K562 (cell line): ENCODE results near the gene CRYBB1. TPM values are rescaled to one million over a fixed set of nuclear protein-coding genes. Genes with fewer than 3 reads are reported as not detected.

Experiments used
- ATAC-seq: fragments of 200-7000 bp; cut with Tn5 transposase; 3 replicates; pipeline ENCODE4 v1.9.1; 2020; ENCODE audit warnings: moderate library complexity
- BruUV-seq: library from RNA; stranded (reverse); fragments of 400-500 nt; replicated peaks from 2 replicates; lab custom pipeline; 2021; lab: Mats Ljungman, UMichigan
- CTCF ChIA-PET: fragments of 300-600 bp; formaldehyde crosslinking; extraction: SDS; loops from one replicate; lab custom pipeline; 2021; ENCODE audit warnings: low intra/inter-chr PET ratio; lab: Yijun Ruan, JAX
- POLR2A ChIA-PET: fragments of 300-600, 350-650 bp; sonication (Branson Sonifier 250); formaldehyde crosslinking; extraction: SDS; loops from one replicate; lab custom pipeline; 2021; ENCODE audit warnings: antibody characterized with exemption, inconsistent platforms; lab: Yijun Ruan, JAX
- DNase-seq, 4 experiments: peaks; one replicate each; pipeline versions ENCODE4 v3.0.0 to v3.0.0-alpha.2; 2011 to 2018; ENCODE audit warnings: low spot score in 3 of 4, mixed read lengths in 3 of 4; ENCODE audit errors: extremely low read depth in 1 of 4
- FAIRE-seq: peaks from 2 replicates; lab custom pipeline; 2011; peaks lifted over from hg19 to GRCh38; lab: Jason Lieb, UNC
- H2AFZ ChIP-seq: 2 replicates; pipeline ENCODE4 v1.6.0; 2011; ENCODE audit warnings: low read depth, low read length, control low read depth, inconsistent platforms
- H3K27ac ChIP-seq: fragments of 200-600 bp; 3 replicates; pipeline ENCODE4 v1.8.0; 2011; ENCODE audit warnings: low read depth, mild to moderate bottlenecking, control low read depth, inconsistent platforms, low read length, moderate library complexity, mixed read lengths; ENCODE audit errors: extremely low read depth
- H3K27me3 ChIP-seq, 2 experiments: fragments of 300-600 bp in 1 of 2; 2 replicates in 1 of 2; 3 replicates in 1 of 2; pipeline versions ENCODE4 v1.6.0 to v1.8.0; 2011; ENCODE audit warnings: inconsistent platforms in 2 of 2, low read length in 2 of 2, mild to moderate bottlenecking in 1 of 2, mixed read lengths in 1 of 2, moderate library complexity in 1 of 2; ENCODE audit not compliant: control insufficient read depth in 2 of 2, insufficient read depth in 2 of 2
- H3K36me3 ChIP-seq: fragments of 300-600 bp; 3 replicates; pipeline ENCODE4 v1.8.0; 2011; ENCODE audit warnings: mild to moderate bottlenecking, low read length, inconsistent platforms; ENCODE audit not compliant: control insufficient read depth, insufficient read depth
- H3K4me1 ChIP-seq, 2 experiments: fragments of 200-600 bp in 1 of 2; replicated peaks in 1 of 2; 2 replicates in 1 of 2; 3 replicates in 1 of 2; pipeline versions ENCODE4 v1.5.1 to v1.8.0; 2011; ENCODE audit warnings: inconsistent platforms in 2 of 2, low read length in 2 of 2, mild to moderate bottlenecking in 1 of 2, mixed read lengths in 1 of 2, moderate library complexity in 1 of 2; ENCODE audit not compliant: control insufficient read depth in 2 of 2, insufficient read depth in 2 of 2
- H3K4me2 ChIP-seq: 2 replicates; pipeline ENCODE4 v1.6.1; 2011; ENCODE audit warnings: low read length, control low read depth, inconsistent platforms, mixed read lengths; ENCODE audit not compliant: insufficient read depth
- H3K4me3 ChIP-seq: fragments of 200-600 bp; sonication (generic), shearing (Covaris generic); 2 replicates; pipeline ENCODE4 v1.5.1; 2016; ENCODE audit warnings: control low read depth, inconsistent platforms
- H3K79me2 ChIP-seq: fragments of 200-600 bp; 3 replicates; pipeline ENCODE4 v1.8.0; 2011; ENCODE audit warnings: low read length, inconsistent platforms; ENCODE audit not compliant: control insufficient read depth, insufficient read depth
- H3K9ac ChIP-seq, 2 experiments: 2 replicates each; pipeline versions ENCODE4 v1.6.0 to v1.6.1; 2011; ENCODE audit warnings: low read depth in 2 of 2, low read length in 2 of 2, control low read depth in 1 of 2, inconsistent platforms in 1 of 2, mild to moderate bottlenecking in 1 of 2, mixed read lengths in 1 of 2; ENCODE audit not compliant: insufficient read depth in 1 of 2
- H3K9me1 ChIP-seq: one replicate; pipeline ENCODE4 v1.6.0; 2011; ENCODE audit warnings: inconsistent platforms, mild to moderate bottlenecking, low read length, moderate library complexity; ENCODE audit not compliant: control insufficient read depth, insufficient read depth
- H3K9me3 ChIP-seq: replicated peaks from 2 replicates; pipeline ENCODE4 v1.5.1; 2011; ENCODE audit warnings: low read depth, low read length, inconsistent platforms; ENCODE audit not compliant: control insufficient read depth, insufficient read depth
- H4K20me1 ChIP-seq: replicated peaks from 2 replicates; pipeline ENCODE4 v1.6.1; 2011; ENCODE audit warnings: low read length, inconsistent platforms, mixed read lengths; ENCODE audit not compliant: control insufficient read depth, insufficient read depth
- CTCFL ChIP-seq: IDR thresholded peaks from 2 replicates; pipeline ENCODE4 v1.6.1; 2011; ENCODE audit warnings: borderline replicate concordance, low read depth, mild to moderate bottlenecking, moderate library complexity, low read length; ENCODE audit not compliant: insufficient read depth, poor library complexity, severe bottlenecking
- GATA2 ChIP-seq: sonication (generic); formaldehyde crosslinking; IDR thresholded peaks from 2 replicates; pipeline ENCODE4 v1.4.0; 2020; ENCODE audit warnings: mild to moderate bottlenecking, missing genetic modification reagents
- NFRKB ChIP-seq: fragments of 450-650 bp; IDR thresholded peaks from 2 replicates; pipeline ENCODE4 v1.6.1; 2016; ENCODE audit warnings: low read depth
- POLR3A ChIP-seq: IDR thresholded peaks from 2 replicates; pipeline ENCODE4 v1.6.1; 2011; ENCODE audit warnings: borderline replicate concordance, mild to moderate bottlenecking, moderate library complexity; ENCODE audit not compliant: insufficient read length, insufficient read depth; ENCODE audit errors: extremely low read depth
- PPARD ChIP-seq: fragments of 250-450 bp; sonication (Bioruptor Pico); IDR thresholded peaks from 2 replicates; pipeline ENCODE4 v1.8.0; 2022; ENCODE audit warnings: inconsistent platforms, mild to moderate bottlenecking, moderate library complexity
- PTBP1 ChIP-seq: fragments of 200-400 bp; formaldehyde crosslinking; IDR thresholded peaks from 2 replicates; pipeline ENCODE4 v1.6.1; 2017; ENCODE audit warnings: low read depth, low read length
- RB1 ChIP-seq: fragments of 450-650 bp; IDR thresholded peaks from 2 replicates; pipeline ENCODE4 v1.6.1; 2017; ENCODE audit warnings: low read depth, mild to moderate bottlenecking
- RNF219 ChIP-seq: fragments of 250-450 bp; sonication (Bioruptor Pico); IDR thresholded peaks from 2 replicates; pipeline ENCODE4 v1.5.0; 2022; ENCODE audit warnings: mild to moderate bottlenecking
- YY1 ChIP-seq, 3 experiments: IDR thresholded peaks; 2 replicates each; pipeline ENCODE4 v1.6.1; 2011; ENCODE audit warnings: low read length in 2 of 3, mild to moderate bottlenecking in 2 of 3, moderate library complexity in 2 of 3, borderline replicate concordance in 1 of 3, control low read depth in 1 of 3, low read depth in 1 of 3; ENCODE audit not compliant: insufficient read depth in 3 of 3, insufficient replicate concordance in 2 of 3, control insufficient read depth in 1 of 3, insufficient read length in 1 of 3; ENCODE audit errors: extremely low read depth in 1 of 3
- ZNF121 ChIP-seq: sonication (generic); formaldehyde crosslinking; conservative IDR thresholded peaks from 2 replicates; pipeline ENCODE4 v1.8.0; 2022; ENCODE audit warnings: missing genetic modification reagents
- ZNF444 ChIP-seq: fragments of 250-450 bp; sonication (Bioruptor Pico); IDR thresholded peaks from 2 replicates; pipeline ENCODE4 v1.4.0; 2020; ENCODE audit warnings: mild to moderate bottlenecking, moderate library complexity
- WGBS: fragments of 100-300 bp; shearing (Covaris generic); methylation state at CpG from one replicate; pipeline ENCODE4 v1.1.6; 2016; ENCODE audit warnings: low coverage, mixed read lengths; ENCODE audit not compliant: insufficient coverage; ENCODE audit errors: missing lambda C conversion rate; 5-methylcytosine and 5-hydroxymethylcytosine counted together
- in situ Hi-C: fragments of 300-500 bp; cut with MboI; formaldehyde crosslinking; loops from 4 replicates; pipeline ENCODE4 v1.15.0; 2018; ENCODE audit warnings: inconsistent platforms, mixed read lengths
- intact Hi-C: fragments of 100-400 bp; cut with micrococcal nuclease; formaldehyde crosslinking; loops from 2 replicates; pipeline ENCODE4 v1.14.2; 2022
- polyA plus RNA-seq, 8 experiments: library from polyadenylated mRNA; depleted of rRNA in 4 of 8; stranded (reverse) in 5 of 8; unstranded in 3 of 8; fragments of >200 nt; fragmentation: Nextera tagmentation in 2 of 8; fragmentation: Illumina TruSeq in 1 of 8; extraction: Ambion mirVana in 2 of 8; extraction: Trizol in 1 of 8; gene quantifications; 2 replicates each; pipeline versions ENCODE4 v1.2.1 to v1.2.3, GENCODE V29; 2011 to 2014; ENCODE audit warnings: inconsistent platforms in 1 of 8, missing spikeins in 1 of 8
- total RNA-seq, 7 experiments: library from RNA; depleted of rRNA in 6 of 7; stranded (reverse); fragments of >200 nt in 6 of 7; fragmentation: Illumina TruSeq in 2 of 7; extraction: Trizol in 2 of 7; gene quantifications; 2 replicates each; pipeline versions ENCODE4 v1.2.1 to v1.2.3, GENCODE V29; 2011 to 2021; ENCODE audit warnings: low replicate concordance in 1 of 7
- TF ChIP-seq, protein P1 (sequence below): fragments of 250-450 bp; sonication (Bioruptor Pico); IDR thresholded peaks from 2 replicates; pipeline ENCODE4 v1.8.0; 2022; ENCODE audit warnings: inconsistent platforms, mild to moderate bottlenecking, moderate library complexity, borderline replicate concordance

Gene CRYBB1
- total and polyA plus RNA-seq, 9 of the 15 experiments (the other 6 are each of a cell fraction or from before 2014, with no cell fraction given): 0.16 to 0.45 (median 0.33) TPM; not detected in 2

DNA sequence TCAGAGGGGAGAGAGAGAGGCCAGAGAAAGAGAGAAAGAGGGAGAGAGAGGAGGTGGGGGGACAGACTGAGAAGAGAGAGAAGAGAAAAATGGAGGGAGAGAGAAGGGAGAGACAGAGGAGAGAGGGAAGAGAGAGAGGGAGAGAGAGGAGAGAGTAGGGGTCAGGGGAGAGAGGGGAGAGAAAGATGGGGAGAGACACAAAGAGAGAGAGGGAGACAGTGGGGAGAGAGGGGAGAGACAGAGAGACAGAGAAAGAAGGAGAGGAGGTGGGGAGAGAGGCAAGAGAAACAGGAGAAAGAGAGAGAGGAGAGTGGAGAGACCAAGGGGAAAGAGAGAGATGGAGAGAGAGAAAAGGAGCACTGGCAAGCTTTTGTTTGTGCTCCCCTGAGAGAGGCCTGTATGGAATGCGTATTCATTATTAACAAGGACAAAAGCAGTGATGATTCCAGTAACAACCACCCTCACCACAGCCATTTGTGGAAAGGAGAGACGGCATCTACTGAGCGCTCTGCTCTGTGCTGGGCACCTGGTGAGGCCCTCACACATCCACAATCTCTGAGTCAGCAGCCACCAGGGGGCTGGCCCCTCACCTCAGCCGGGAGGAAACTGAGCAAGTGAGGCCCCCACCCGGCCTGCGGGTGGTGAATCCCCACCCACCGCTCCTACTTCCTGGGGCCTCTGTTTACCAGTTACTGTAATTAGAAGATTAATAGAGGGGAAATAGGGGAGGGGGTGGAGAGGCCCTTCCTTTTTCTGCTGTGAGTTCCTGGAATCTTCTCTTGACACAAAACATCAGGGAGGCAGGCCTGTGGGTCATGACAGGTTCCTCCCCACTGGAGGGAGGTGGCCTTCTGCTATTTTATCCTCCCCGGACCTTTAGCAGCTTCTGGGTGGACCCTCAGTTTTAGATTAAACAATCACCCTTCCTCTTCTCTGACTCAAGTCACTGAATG is 24.9 kb upstream of the CRYBB1 start:
- intact Hi-C loops: no loop called here
- FAIRE-seq: peak; percentile 70
- H3K27me3 ChIP-seq: no peaks in the 10 kb centered on the region
- TF ChIP-seq YY1 (IDR thresholded peaks at IDR 0.05; ENCODE audit: borderline replicate concordance in 1 of 3, control insufficient read depth in 1 of 3, extremely low read depth in 1 of 3, insufficient read depth in 3 of 3, insufficient read length in 1 of 3, insufficient replicate concordance in 2 of 3, low read depth in 1 of 3, low read length in 2 of 3) (no peak), CTCFL (no peak), PPARD (CRISPR knock-in tag) (no peak), RB1 (no peak), RNF219 (CRISPR knock-in tag) (no peak), ZNF121 (CRISPR knock-in tag) (no peak), ZNF444 (CRISPR knock-in tag) (no peak), GATA2 (CRISPR knock-in tag) (no peak), PTBP1 (no peak), POLR3A (no peak), NFRKB (peak; percentile 83; the same call in 1 of the 2 replicates)
- TF ChIP-seq, protein P1, sequence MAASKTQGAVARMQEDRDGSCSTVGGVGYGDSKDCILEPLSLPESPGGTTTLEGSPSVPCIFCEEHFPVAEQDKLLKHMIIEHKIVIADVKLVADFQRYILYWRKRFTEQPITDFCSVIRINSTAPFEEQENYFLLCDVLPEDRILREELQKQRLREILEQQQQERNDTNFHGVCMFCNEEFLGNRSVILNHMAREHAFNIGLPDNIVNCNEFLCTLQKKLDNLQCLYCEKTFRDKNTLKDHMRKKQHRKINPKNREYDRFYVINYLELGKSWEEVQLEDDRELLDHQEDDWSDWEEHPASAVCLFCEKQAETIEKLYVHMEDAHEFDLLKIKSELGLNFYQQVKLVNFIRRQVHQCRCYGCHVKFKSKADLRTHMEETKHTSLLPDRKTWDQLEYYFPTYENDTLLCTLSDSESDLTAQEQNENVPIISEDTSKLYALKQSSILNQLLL: no peak

More for the DNA sequence above, 24.9 kb upstream of the CRYBB1 start:
- peaks cover 26% of the 10 kb centered on the region for H3K79me2 ChIP-seq
- peak overlapping the region; percentile 40 to 75; a peak in 3 of 4 replicates for H3K9ac ChIP-seq
- no peaks in the 10 kb centered on the region for H3K36me3 ChIP-seq
- in situ Hi-C loops: no loop called here
- ChIA-PET CTCF (interaction anchor here (0.7 kb wide), 1 partner anchor 244 kb away, joined by 4 read pairs; no protein-coding TSS in a partner anchor), POLR2A (interaction anchor here (0.6 to 1.5 kb wide), 7 partner anchors 8 to 278 kb away, joined by 3 to 12 read pairs (median 4); no protein-coding TSS in a partner anchor)
- H4K20me1 ChIP-seq: no peaks in the 10 kb centered on the region
- H3K4me3 ChIP-seq: no peak overlapping the region
- peaks cover 34 to 44% of the 10 kb centered on the region in 2 experiments; a peak in 4 of 5 replicates for H3K4me1 ChIP-seq
- H2AFZ ChIP-seq: peak overlapping the region; percentile 72
- peak; percentile 52 for ATAC-seq
- 5% methylated on average over 6 of the region's 8 CpGs for WGBS
- DNase-seq: peak; percentile 57 to 84 (median 62)
- H3K9me1 ChIP-seq: no peaks in the 10 kb centered on the region
- BruUV-seq: no TSS peak
- peak overlapping the region; percentile 79 for H3K4me2 ChIP-seq
- H3K9me3 ChIP-seq: no peaks in the 10 kb centered on the region
- H3K27ac ChIP-seq: peak overlapping the region; percentile 76
